ENCODE data around the gene ASS1.

Gene ASS1

DNA sequence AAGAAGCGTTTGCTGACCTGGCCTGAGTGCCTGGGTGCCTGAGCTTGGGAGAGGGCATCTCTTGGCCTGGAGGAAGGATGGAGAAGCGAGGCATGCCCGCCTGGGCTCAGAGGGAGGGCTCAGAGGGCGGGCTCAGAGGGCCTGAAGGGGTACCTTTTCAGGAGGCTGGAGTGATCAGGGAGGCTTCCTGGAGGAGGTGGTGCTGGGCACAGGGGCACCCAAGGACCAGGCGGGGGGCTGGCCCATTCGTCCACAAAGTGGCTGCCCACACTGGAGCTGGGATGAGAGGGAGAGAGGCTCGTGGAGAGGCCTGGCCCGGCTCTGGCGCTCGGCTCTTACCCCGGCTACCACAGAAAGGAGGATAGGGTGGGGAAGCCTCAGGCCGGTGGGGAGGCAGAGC is 32.8 kb downstream of the ASS1 start:
- no peak for DNase-seq

DNA sequence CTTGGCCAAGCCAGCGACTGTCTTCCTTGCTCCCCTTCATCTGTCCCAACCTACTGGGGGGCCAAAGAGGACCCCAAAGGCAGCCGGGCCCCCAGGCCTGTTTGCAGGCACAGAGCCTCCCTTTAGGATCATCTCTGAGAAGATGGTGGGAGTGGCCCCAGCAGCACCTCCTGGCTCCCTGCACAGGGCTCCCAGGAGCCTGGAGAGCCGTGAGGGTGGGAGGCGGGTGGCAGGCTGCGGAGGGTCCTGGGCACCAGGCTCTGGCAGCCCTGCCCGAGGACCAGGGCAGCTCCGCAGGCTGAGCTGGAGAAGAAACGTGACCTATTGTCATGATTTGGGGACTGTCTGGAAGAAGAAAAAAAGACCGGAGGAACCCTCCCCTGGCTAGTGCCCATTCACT is 33.4 kb downstream of the ASS1 start:
- DNase-seq: no peak

DNA sequence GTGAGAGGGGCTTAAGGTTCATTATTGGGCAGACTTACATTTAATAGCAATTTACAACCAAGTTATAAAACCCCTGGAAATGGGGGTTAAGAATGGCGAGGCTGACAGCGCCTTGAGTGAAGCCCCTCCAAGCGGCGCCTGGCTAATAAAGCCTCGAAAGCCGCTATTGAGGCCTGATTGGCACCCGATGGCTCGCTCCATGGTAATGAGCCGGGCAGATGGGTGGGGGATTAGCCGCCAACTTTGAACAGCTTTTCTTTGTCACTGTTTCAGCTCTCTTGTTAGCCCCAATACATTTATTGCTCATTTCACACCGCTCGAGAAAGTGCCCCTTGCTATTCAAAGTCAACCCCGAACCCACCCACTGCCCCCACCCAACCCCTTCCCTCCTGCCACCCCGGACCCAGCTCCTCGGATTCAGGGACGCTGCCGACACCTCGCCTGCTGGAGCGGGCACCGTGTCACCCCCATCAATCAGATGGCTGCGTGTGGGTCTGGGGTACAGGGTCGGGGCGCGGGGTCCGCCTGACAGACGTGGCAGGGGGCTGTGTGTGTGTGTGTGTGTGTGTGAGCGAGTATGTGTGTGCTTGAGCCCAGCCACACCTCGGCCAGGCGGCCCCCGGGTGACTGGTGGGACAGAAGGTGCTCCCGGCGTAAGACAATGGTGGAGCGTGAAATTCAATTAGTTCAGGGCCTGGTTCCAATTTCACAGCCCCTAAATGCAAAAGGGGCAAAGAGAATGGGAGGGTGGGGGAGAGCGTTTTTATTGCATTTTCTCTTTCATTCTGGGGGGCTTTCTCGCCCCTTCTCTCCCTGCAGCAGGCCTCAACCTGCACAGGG is 34.2 kb downstream of the ASS1 start:
- DNase-seq: no peak

DNA sequence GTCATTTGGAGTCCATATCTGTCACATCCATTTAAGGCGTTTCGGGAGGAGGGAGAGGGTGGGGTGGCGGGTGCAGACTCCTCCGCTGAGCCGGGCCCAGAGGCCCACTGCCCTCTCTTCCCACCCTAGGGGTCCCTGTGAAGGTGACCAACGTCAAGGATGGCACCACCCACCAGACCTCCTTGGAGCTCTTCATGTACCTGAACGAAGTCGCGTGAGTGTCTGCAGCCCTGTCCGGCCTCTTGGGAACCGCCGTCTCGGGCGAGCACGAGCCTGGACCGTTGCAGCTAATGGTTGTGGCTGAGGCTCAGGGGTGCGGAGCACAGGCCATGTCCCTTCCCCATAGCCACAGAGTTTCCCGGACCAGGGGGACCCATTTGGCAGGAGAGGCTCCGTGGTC is 34.8 kb downstream of the ASS1 start:
- no peak for DNase-seq

DNA sequence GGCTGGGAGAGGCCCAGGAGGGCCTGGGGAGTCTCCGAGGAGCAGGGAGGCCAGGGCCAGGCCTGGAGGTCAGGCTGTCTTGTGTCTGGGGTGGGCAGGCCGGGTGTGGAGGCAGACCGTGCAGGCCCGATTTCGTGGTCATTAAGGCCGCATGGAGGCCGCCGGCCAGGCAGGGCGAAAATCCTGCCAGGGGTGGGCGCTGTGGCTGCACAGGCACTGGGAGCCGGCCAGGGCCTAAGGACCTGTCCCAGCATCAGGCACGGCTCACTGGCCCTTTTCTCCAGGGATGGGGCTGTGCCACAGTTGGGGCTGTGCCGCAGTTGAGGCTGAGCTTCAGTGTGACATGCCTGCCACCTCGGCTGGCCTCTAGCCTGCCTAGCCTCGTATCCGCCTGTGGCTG is 35.9 kb downstream of the ASS1 start:
- DNase-seq: no peak

DNA sequence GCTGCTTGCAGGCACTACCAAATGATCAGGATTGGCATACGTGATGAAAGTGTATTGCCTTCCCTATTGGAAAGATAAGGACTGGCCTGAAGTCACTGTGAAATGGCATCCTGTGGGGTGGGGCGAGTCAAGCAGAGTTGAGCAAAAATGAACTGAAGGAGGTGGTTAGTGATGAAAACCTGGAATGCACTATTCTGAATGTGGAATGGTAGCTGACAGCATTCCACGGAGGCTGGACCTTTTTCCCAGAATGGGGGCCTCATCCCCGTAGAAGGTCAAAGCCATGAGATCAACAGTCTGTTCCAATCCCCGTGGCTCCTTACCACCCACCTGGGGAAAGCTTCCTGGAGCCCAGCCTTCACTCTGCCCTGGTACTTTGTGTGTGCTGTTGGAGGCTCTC is 37.7 kb downstream of the ASS1 start:
- DNase-seq: no peak

DNA sequence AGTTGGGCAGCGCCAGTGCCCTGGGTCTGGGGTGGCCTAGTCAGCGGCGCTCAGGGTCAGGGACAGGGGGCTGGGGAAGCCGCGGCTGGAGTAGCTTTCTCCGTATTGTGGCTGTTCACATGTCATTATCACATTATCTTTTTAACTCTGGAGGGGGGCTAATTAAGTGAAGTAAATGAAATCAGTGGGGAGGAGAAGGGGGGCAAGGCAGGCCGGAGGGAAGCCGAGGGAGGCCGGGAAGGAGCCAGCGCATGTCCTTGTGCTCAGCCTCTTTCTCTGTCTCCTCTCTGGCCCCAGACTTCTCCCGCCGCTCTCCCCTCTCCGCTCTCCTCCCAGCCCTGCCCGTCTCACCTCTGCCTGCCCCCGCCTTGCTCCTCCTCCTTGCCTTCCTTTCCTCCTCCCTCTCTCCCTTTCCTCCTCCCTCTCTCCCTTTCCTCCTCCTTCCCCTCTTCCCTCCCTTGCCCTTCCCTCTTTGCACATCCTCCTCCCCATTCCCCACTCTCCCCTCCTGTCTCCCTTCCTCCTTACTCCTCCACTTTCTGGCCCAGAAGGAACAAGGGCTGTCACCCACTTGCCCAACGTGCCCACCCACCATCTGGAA is 38.7 kb downstream of the ASS1 start:
- DNase-seq: peak in 2 of 3 experiments; percentile 68 to 92

DNA sequence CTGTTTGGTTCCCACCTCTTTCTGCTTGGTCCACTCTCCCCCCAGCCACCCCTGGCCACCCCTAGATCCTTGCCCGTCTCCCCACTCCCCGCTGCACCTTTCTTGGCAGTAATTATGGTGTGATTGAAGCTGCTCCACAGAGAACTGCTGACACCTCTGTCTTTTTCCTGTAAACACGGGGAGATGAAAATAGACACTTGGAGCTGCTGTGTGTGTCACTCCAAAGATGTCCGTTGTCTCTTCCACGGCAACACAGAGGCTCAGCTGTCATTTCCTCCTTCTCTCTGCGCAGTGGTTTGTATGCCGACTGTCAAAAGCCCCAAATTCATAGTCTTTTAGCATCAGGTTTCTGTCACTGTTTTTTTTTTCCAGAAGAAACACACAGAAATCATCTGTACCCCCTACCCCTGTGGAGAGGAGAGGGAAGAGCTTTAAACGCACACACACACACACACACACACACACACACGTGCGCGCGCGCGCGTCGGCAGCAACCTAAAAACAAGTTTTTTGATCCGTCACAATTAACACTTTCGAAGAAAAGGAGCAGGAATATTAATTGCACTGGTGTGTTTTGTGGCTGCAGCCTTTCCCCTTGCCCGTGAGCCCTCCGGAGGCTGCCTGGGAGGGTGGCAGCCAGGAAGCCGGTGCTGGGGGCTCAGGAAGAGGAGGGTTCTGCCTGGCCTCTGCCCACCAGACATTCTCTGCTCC is 39.8 kb downstream of the ASS1 start:
- peak in 1 of 3 experiments; percentile 63 for DNase-seq

DNA sequence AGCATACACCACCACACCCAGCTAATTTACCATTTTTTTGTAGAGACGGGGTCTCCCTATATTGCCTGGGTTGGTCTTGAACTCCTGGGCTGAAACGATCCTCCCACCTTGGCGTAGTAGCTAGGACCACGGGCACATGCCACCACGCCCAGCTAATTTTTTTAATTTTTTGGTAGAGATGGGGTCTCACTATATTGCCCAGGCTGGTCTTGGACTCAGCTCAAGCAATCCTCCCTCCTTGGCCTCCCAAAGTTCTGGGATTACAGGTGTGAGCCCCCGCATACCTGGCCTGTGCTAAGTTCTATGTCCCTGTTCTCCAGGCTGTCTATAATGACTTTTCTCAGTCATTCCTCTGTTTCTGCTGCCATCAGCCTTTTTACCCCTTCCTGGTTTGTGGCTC is 41.3 kb downstream of the ASS1 start:
- no peak for DNase-seq

DNA sequence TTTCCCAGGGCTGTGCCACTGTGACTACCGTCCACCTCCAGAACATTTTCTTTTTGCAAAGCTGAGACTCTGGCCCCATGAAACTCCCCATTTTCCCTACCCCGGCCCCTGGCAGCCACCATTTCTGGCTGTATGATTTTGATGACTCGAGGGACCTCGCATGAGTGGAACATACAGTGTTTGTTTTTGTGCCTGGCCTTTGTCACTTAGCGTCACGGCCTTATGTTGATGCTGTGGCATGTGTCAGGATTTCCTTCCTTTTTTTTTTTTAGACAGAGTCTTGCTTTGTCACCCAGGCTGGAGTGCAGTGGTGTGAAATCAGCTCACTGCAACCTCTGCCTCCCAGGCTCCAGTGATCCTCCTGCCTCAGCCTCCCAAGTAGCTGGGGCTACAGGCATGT is 42.7 kb downstream of the ASS1 start:
- DNase-seq: no peak

DNA sequence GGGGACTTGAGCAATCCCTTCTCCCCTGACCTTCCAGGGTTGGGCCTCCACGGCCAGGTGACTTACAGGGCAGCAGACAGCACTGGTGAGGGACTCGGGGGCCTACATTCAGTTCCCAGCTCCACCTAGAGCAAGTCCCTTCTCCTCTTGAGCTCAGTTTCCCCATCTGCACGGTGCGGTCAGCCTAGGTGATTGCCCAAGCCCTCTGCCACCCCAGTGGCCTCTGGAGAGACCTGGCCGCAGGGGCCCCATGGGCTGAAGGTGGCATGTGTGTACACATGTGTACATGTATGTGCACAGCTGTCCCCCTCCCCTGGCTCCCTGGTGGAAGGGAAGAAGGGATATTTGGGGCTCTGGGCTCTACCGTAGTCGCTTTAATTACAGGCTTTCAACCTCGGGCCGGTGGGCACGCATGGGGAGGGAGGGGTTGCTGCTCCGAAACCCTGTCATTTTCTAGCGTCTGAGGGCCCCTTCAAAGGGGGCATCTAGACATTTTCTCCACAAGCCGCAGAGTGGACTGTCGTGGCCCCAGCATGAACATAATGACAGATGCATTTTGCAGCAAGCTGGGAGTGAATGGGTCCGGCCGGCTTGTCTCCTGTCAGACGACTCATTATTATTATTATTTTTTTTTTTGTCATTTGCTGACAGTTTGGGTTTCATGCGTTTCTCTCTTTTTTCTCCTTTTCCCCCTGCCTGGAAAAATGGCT is 44.0 kb downstream of the ASS1 start:
- peak in 2 of 3 experiments; percentile 21 to 60 for DNase-seq

DNA sequence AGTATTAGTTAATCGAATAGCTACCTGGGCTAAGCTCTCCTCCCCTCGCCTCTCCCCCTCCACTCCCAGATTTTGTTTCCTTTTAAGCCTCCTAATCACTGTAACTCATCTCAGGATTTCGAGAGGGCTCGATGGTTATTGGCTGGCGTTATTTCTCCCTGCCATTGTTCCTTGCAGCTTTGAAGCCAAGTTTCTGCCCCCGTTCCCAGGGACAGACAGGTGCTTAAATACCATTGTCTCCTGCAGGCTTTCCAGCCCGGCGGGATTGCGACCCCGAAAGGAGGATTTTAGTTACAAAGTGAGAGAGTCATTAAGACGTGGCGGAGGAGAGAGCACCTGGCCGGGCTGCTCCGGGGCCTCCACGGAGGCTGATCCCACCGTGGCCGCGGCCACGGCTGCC is 46.2 kb downstream of the ASS1 start:
- DNase-seq: peak in 1 of 3 experiments; percentile 19

DNA sequence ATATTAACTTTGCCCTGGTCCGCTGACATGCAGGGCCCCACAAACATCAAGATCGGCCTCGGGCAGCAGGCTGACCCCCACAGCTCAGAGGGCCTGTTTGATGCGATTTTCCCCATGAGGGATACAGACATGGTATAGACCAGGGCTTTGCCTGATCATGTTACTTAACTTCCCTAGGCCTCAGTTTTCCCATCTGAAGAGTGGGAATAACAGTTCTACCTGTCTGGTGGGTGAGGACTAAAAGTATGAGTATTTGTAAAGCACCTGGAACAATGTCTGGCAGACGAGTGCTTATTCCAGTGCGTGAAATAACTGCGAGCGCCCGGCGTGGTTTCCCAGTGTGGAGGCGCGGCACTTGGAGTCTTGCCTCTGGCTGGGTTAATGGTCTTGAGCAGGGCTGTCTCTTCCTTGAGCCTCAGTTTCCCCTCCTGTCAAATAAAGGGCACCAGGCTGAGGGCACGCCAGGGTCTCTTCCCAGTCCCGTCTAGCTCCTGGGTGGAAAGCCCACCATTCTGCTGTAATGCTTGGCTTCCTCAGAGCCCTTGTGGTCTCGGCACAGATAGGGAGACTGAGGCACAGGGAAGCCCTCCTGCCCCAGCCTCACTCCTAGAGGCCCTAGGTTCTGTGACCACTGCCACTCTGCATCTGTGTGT is 47.2 kb downstream of the ASS1 start:
- no peak for DNase-seq

DNA sequence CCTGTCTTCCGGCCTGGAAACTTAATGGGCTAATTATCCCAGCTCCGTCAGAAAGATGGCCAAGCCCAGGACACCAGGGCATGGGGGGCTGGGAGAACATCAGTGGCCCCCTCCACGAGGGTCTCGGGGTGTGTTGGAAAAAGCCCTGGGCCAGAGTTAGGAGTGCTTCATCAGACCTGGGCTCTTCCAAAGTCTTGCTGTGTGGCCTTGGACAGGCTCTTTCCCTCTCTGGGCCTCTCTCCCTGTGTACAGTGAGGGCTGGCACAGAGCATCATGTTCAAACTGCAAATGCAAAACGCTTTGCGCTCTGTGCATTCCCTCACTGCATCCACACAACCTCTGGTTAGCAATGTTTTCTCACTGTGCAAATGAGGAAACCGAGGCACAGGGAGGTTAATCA is 48.3 kb downstream of the ASS1 start:
- DNase-seq: no peak

DNA sequence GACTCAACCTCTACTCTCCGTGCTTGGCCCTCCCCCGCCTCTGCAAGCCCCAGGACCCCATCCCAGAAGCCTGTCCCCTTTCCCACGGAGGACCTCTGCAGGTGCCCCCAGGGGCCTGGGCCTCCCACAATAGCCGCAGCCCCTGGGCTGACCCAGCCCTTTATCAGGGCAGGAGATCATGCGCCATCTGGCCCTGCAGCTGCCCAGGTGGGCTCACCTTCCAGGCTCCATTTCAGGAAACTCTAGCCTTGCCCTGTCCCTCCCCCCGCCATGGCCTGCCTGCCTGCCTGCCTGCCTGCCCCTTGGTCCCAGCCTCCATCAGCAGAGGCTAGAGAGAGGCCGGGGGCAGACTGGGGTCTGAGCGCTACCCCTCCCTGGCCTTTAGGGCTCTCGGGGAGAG is 48.7 kb downstream of the ASS1 start:
- DNase-seq: no peak

DNA sequence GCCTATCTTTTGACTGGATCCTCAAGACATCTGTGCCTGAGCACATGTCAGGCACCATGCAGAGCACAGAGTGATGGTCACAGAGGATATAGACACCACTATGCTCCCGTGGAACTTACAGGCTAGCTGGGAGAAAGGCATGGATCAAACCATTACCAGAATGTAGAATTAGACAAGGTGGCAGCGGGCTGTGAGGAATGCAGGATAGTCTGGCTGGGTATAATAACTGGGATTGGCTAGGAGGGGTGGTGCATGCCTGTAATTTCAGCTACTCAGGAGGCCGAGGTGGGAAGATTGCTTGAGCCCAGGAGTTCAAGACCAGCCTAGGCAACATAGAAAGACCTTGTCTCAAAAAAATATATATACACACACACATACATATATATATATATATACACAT is 50.3 kb downstream of the ASS1 start:
- DNase-seq: no peak

DNA sequence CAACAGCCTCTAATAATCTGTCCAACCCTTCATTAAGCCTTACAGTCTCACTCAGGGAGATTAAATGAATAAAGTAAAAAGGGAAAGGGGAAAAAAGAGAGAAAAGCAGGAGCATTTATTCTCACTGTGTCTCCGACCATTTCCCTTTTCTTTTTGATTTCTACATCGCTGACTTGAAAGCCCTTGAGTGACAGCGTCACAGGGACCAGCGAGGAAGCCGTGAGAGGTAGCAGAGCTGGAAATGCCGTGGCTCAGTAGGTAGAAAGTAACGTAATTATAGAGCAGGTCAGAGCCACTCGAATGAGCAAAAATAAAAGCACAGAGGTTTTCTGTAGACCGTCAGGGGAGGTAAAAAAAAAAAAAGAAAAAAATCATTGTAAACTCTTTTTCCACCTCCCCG is 52.4 kb downstream of the ASS1 start:
- peak; percentile 9 to 86 (median 54) for DNase-seq

DNA sequence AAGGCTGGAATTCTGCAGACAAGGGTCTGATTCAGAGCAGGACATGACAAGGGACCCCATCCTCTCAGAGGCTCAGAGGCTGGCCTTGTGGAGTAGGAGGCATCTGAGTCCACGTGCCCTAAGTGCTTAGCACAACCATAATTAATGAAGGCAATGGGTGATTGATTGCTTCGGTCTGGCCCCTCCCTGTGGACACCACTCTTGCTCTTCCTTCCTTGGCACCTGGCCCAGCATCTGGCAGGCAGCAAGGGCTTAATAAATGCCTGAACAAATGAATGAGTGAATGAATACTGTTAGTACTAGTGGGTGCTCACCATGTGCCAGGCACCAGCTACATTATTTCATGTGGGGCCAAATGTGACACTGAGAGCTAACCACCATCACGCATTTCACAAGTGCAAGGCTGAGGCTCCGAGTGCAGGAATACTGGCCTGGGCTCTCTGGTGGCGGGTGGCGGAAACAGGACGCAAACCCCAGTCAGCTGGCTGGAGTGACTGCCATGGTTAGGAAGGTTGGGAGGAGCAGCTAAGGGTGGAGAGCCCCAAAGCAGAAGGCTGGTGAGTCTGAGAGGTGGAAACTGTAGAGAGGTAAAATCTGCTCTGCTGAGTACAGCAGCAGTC is 53.6 kb downstream of the ASS1 start:
- peak; percentile 14 to 75 (median 34) for DNase-seq

DNA sequence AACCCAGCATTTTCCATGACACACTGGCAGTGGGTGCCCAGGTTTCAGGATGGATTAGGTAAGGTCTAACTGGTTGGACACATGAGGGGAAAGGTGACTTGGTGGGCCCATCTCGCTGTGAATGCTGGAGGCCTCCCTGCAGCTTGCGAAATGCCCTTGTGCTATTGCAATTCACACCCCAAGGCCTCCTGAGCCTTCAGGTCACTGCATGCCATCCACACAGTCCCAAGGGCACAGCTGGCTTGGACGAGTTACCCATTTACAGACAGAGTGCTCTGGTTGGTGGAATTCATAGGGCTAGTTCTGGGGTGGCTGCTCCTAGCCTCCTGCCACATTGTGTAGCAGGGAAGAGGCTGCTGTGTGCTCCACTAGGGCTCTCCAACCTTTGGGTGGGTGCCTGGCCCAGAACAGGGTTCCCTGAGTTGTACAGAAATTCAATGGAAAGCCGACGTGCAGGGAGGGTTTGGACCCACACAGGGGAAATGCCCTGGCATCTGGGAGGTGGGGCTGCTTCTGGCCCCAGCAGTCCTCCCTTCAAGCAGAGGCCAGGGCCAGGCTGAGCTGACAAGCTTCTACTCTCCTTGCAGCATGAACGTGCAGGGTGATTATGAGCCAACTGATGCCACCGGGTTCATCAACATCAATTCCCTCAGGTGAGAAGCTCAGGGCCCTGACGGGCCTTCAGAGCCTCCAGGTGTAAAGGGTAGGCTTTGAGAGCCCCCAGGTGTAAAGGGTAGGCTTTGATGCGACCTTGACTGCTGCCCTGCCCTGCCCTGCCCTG is 54.3 kb downstream of the ASS1 start:
- DNase-seq: no peak

DNA sequence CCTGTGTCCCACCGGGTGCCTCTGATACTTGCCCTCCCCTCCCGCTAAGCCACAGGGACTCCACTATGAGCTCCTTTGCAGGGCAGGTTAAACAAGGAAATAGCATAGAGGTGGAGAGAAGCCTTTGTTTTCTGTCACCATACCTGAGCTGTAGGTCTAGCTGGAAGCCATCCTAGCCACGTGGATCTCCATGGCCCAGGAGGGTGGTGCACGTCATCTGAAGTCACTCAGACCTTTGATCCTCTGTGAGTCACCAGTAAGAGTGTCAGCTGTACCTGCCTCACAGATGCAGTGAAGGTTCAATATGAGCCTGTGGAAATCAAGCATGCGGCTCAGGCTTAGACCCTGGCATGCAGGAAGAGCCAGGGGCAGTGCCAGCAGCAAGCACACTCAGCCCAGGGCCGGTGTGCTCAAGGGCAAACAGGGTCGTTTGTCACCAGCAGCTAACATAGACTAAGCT is 55.1 kb downstream of the ASS1 start:
- peak in 2 of 3 experiments; percentile 36 to 61 for DNase-seq

Data from NCI-H1417 (cell line).